Sigmoid colon (tissue), 7 donors: ENCODE data around the gene IFT20. TPM values are rescaled to one million over a fixed set of nuclear protein-coding genes. Genes with fewer than 3 reads are reported as not detected.

Experiments used
- DNase-seq: peaks from one replicate; pipeline ENCODE4 v3.0.0-alpha.2; 2019
- H3K27ac ChIP-seq, 4 donors: fragments of 200-600 bp; sonication (generic); one replicate each; pipeline ENCODE4 v1.5.1; 2016 to 2019; ENCODE audit warnings: mild to moderate bottlenecking in 1 of 4
- H3K27me3 ChIP-seq, 3 donors: fragments of 200-600 bp; sonication (generic); one replicate each; pipeline ENCODE4 v1.5.1; 2019; ENCODE audit warnings: mild to moderate bottlenecking in 1 of 3
- H3K36me3 ChIP-seq, 4 donors: fragments of 200-600 bp; sonication (generic); one replicate each; pipeline ENCODE4 v1.5.1; 2016 to 2019
- H3K4me1 ChIP-seq, 4 donors: fragments of 200-600 bp; sonication (generic); one replicate each; pipeline ENCODE4 v1.5.1; 2017 to 2019
- H3K4me3 ChIP-seq, 4 donors: fragments of 200-600 bp; sonication (generic); one replicate each; pipeline ENCODE4 v1.5.1; 2017 to 2019; ENCODE audit warnings: mild to moderate bottlenecking in 2 of 4, moderate library complexity in 1 of 4
- H3K9me3 ChIP-seq, 4 donors: fragments of 200-600 bp in 3 of 4; sonication (generic) in 3 of 4; one replicate each; pipeline versions ENCODE4 v1.5.1 to v1.6.1; 2013 to 2019
- EP300 ChIP-seq, 4 donors: sonication (generic); formaldehyde crosslinking; IDR thresholded peaks; one replicate each; pipeline ENCODE4 v1.6.1; 2017; ENCODE audit warnings: antibody characterized with exemption in 4 of 4
- POLR2A ChIP-seq, 2 donors: fragments of 450-650 bp; IDR thresholded peaks; one replicate each; pipeline ENCODE4 v1.6.1; 2016; ENCODE audit warnings: antibody characterized with exemption in 2 of 2, mild to moderate bottlenecking in 2 of 2, moderate library complexity in 2 of 2
- POLR2AphosphoS5 ChIP-seq, 4 donors: sonication (generic); formaldehyde crosslinking; IDR thresholded peaks; one replicate each; pipeline ENCODE4 v1.6.1; 2017; ENCODE audit warnings: antibody characterized with exemption in 4 of 4
- WGBS, 2 donors: extraction: QIAGEN DNeasy Blood & Tissue Kit; methylation state at CpG; one replicate each; pipeline ENCODE4 v1.1.7; 2013; 5-methylcytosine and 5-hydroxymethylcytosine counted together
- intact Hi-C: fragments of 100-400 bp; cut with DNase I; formaldehyde crosslinking; loops from one replicate; pipeline ENCODE4 v1.15.1; 2023
- polyA plus RNA-seq, 3 donors: library from polyadenylated mRNA; stranded (reverse); fragments of 200-250 nt; gene quantifications; one replicate each; pipeline ENCODE4 v1.2.3, GENCODE V29; 2013
- total RNA-seq, 4 donors: library from RNA; depleted of rRNA; stranded (reverse); fragments of >200 nt; gene quantifications; one replicate each; pipeline ENCODE4 v1.1.0, GENCODE V29; 2016
- TF ChIP-seq, protein P1 (sequence below), 4 experiments: fragments of 450-650 bp in 3 of 4; fragments of 200-600 bp in 1 of 4; IDR thresholded peaks; one replicate each; pipeline ENCODE4 v1.5.1; 2016 to 2019; ENCODE audit warnings: antibody characterized with exemption in 4 of 4, mild to moderate bottlenecking in 3 of 4, moderate library complexity in 2 of 4
- donor health status: healthy with polysubstance abuse.
- donor health status: Bipolar disorder and iron deficiency.
- donor health status: healthy.

Gene IFT20
- total and polyA plus RNA-seq, 7 donors: 32.5 to 73.6 (median 58.4) TPM

DNA sequence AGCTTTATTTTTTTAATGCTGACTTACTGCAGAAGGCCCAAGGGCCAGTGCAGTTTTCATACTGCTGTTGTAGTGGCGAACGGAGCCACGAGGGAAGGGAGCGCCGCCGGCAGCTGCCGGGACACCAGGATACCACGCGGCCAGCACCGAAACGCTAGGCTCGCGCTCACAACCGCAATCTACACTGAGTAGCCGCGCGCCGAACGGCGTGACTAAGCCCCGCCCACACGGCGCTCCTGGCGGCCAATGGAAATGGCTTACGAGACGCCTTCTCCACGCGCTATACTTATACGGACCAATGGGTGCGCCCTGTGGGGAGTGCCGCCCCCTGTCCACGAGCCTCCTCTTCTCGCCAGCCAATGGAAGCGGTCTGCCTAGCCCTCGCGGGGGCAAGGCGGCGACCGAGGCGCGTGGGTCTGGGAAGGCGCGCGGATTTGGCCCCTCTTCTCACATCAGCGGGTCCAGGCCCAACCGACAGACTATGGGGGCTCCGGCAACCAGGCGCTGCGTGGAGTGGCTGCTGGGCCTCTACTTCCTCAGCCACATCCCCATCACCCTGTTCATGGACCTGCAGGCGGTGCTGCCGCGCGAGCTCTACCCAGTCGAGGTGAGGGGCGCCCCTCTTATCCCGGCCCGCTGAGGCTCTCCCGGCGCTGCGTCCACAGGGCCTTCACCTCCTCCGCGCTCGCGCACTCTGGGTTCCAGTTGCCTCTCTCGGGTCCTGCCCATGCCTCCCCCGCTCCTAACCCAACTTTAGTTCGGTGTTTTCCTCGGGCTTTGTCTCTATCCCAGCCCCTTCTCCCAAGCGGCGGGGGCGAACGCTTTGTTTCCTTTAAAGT, 16.3 kb downstream of the IFT20 start, which contains the start of gene TMEM97:
Gene TMEM97 (plus strand): TSS at position 442 of the 839 bp plus-strand sequence. CDS start 40 bp downstream, at position 482.
- Histone ChIP-seq H3K27ac (peak within 1 kb of the TSS; percentile 64 to 79 (median 76)), H3K4me1 (peaks cover 0 to 22% (median 19%) of the 10 kb centered on the region in 4 donors), H3K9me3 (no peaks in the 10 kb centered on the region), H3K36me3 (no peaks in the 10 kb centered on the region), H3K27me3 (no peaks in the 10 kb centered on the region), H3K4me3 (peak within 1 kb of the TSS; percentile 51 to 68 (median 58))
- TF ChIP-seq POLR2AphosphoS5 (IDR thresholded peaks at IDR 0.05) (peak in 2 of 4 donors; percentile 46 to 71), EP300 (IDR thresholded peaks at IDR 0.05) (no peak)
- WGBS, 2 donors: 0% methylated on average over 72 of the region's 72 CpGs
- DNase-seq: peak; percentile 98
- intact Hi-C loops: loop anchor here (2.0 to 5.0 kb wide), 2 partner anchors 16 to 277 kb away; partner anchors contain the start of genes IFT20, NLK and TNFAIP1

- peak overlapping the region in 3 of 4 donors; percentile 74 to 79 (median 78) for H3K27ac ChIP-seq
- intact Hi-C loops: loop anchor here (2.0 to 5.0 kb wide), 2 partner anchors 17 to 276 kb away; partner anchors contain the start of genes IFT20, NLK and TNFAIP1
- TF ChIP-seq POLR2AphosphoS5 (IDR thresholded peaks at IDR 0.05) (no peak), EP300 (IDR thresholded peaks at IDR 0.05) (no peak), POLR2A (IDR thresholded peaks at IDR 0.05) (no peak)
- TF ChIP-seq, protein P1, sequence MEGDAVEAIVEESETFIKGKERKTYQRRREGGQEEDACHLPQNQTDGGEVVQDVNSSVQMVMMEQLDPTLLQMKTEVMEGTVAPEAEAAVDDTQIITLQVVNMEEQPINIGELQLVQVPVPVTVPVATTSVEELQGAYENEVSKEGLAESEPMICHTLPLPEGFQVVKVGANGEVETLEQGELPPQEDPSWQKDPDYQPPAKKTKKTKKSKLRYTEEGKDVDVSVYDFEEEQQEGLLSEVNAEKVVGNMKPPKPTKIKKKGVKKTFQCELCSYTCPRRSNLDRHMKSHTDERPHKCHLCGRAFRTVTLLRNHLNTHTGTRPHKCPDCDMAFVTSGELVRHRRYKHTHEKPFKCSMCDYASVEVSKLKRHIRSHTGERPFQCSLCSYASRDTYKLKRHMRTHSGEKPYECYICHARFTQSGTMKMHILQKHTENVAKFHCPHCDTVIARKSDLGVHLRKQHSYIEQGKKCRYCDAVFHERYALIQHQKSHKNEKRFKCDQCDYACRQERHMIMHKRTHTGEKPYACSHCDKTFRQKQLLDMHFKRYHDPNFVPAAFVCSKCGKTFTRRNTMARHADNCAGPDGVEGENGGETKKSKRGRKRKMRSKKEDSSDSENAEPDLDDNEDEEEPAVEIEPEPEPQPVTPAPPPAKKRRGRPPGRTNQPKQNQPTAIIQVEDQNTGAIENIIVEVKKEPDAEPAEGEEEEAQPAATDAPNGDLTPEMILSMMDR (IDR thresholded peaks at IDR 0.05): no peak
- 15 to 17% methylated on average over 40 of the region's 40 CpGs for WGBS, 2 donors
- H3K4me1 ChIP-seq: peaks cover 0 to 22% (median 19%) of the 10 kb centered on the region in 4 donors
- DNase-seq: no peak
- H3K36me3 ChIP-seq: no peaks in the 10 kb centered on the region
- no peaks in the 10 kb centered on the region for H3K9me3 ChIP-seq
- no peaks in the 10 kb centered on the region for H3K27me3 ChIP-seq
- H3K4me3 ChIP-seq: peak overlapping the region; percentile 37 to 68 (median 56)
Measured at GRCh38 chr17:28317966-28318758, 17.1 kb downstream of the IFT20 start.

- Histone ChIP-seq H3K36me3 (no peaks in the 10 kb centered on the region), H3K27me3 (no peaks in the 10 kb centered on the region), H3K27ac (no peak overlapping the region), H3K9me3 (no peaks in the 10 kb centered on the region), H3K4me3 (no peak overlapping the region), H3K4me1 (peaks cover 0 to 22% (median 19%) of the 10 kb centered on the region in 4 donors)
- WGBS, 2 donors: 90 to 94% methylated on average over 21 of the region's 21 CpGs
- intact Hi-C loops: loop anchor here (5.0 kb wide), 1 partner anchor 275 kb away; the partner anchor contains the start of gene NLK
- TF ChIP-seq POLR2AphosphoS5 (IDR thresholded peaks at IDR 0.05): no peak
- TF ChIP-seq EP300 (IDR thresholded peaks at IDR 0.05): no peak
- no peak for DNase-seq
Measured at GRCh38 chr17:28317099-28317965, 17.9 kb downstream of the IFT20 start.

- intact Hi-C loops: loop anchor here (5.0 kb wide), 1 partner anchor 274 kb away; the partner anchor contains the start of gene NLK
- DNase-seq: no peak
- Histone ChIP-seq H3K36me3 (no peaks in the 10 kb centered on the region), H3K9me3 (no peaks in the 10 kb centered on the region), H3K27me3 (no peaks in the 10 kb centered on the region), H3K4me1 (peaks cover 0 to 22% (median 19%) of the 10 kb centered on the region in 4 donors), H3K4me3 (no peak overlapping the region), H3K27ac (no peak overlapping the region)
- 92 to 93% methylated on average over 4 of the region's 4 CpGs for WGBS, 2 donors
- TF ChIP-seq EP300 (IDR thresholded peaks at IDR 0.05): no peak
- TF ChIP-seq, protein P1 (IDR thresholded peaks at IDR 0.05): no peak
- no peak for TF ChIP-seq POLR2AphosphoS5 (IDR thresholded peaks at IDR 0.05)
- TF ChIP-seq POLR2A (IDR thresholded peaks at IDR 0.05): no peak
Measured at GRCh38 chr17:28315846-28316705, 19.2 kb downstream of the IFT20 start.
